GM21447 (cell line): ENCODE results near the gene COX7A1.
"Not testable (repeated sequence)": the region's sequence is repeated elsewhere in the genome, so short reads cannot be mapped to it uniquely, and the experiment has no call there.

Source experiments
- ATAC-seq: cut with Tn5 transposase; IDR thresholded peaks from one replicate; pipeline ENCODE4 v1.9.1; 2021; ENCODE audit not compliant: unreplicated experiment

The COX7A1 gene

DNA sequence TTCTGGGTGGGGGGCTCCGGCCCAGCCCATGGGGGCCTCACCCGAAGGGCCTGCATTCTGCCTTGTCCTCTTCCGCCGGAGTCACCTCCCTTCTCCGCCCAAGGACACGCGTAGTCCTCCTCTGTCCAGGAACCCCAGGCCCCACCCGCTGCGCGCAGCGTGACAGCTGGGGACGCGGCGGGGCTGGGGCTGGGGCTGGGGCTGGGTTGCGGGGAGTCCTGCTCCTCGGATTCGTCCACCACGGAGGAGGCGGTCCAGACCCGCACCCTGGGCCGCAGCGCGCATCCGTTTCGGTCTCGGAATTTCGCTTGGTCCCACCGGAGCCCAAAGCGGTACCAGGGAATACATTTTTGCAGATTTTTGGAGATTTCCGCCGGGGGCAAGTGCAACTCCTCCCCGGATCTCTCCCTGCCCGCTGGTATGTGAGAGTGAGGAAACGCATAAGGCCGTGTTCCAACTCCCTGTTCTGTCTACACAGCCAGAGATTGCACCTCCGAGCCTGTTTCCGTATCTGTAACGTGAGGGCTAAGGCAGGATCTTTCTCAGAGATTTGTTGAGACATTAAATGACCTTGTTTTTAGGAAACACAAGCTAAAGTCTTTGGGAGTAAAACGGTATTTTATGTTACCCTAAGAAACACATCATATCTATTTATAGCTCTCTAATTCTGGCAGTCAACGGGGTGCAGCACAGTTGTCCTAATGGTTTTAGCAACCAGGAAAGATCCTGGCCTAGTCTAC is at the start of gene COX7A1:
COX7A1 (minus strand) TSS at position 96 of the 740 bp plus-strand sequence; CDS start at position 56, 40 bp downstream.
- no peak for ATAC-seq

DNA sequence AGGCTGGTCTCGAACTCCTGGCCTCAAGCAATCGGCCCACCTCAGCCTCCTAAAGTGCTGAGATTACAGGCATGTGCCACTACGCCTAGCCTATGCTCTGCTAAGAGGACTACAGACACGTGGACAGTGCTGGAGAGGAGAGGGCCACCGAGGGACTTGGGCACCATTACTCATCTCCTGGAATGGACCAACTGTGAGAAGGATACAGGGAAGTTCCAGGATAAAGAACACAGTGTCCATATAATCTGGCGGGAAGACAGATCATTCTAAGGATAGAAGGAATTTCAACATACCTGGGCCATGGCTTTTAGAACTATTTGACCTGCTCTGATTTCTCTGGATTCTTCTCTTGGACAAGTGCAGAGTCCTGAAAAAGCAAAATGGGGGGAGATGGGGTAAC is 49.4 kb upstream of the COX7A1 start:
- no peak for ATAC-seq

DNA sequence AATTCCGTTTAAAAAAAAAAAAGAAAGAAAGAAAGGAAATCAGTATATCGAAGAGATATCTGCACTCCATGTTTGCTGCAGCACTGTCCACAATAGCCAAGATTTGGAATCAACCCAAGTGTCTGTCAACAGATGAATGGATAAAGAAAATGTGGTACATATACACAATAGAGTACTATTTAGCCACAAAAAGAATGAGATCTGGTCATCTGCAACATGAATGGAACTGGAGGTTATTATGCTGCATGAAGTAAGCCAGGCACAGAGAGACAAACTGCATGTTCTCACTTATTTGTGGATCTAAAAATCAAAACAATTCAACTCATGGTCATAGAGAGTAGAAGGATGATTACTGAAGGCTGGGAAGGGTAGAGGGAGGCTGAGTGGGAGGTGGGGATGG is 45.9 kb upstream of the COX7A1 start:
- no peak for ATAC-seq

GRCh38 chr19:36196249-36196648 is 44.0 kb upstream of the COX7A1 start:
- no peak for ATAC-seq

DNA sequence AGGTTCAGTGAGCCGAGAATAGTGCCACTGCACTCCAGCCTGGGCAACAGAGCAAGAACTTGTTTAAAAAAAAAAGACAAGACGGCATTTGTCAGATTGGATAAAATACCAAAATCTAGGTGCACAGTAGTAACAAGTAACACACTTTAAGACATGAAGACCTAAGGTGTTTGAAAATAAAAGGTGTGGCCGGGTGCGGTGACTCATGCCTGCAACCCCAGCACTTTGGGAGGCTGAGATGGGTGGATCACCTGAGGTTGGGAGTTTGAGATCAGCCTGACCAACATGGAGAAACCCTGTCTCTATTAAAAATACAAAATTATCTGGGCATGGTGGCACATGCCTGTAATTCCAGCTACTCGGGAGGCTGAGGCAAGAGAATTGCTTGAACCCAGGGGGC is 34.5 kb upstream of the COX7A1 start:
- ATAC-seq, result not testable (repeated sequence)

- no peak for ATAC-seq
Observed at GRCh38 chr19:36183245-36183628, 31.0 kb upstream of the COX7A1 start.

GRCh38 chr19:36182612-36183244 is 30.5 kb upstream of the COX7A1 start:
- ATAC-seq, result no peak

DNA sequence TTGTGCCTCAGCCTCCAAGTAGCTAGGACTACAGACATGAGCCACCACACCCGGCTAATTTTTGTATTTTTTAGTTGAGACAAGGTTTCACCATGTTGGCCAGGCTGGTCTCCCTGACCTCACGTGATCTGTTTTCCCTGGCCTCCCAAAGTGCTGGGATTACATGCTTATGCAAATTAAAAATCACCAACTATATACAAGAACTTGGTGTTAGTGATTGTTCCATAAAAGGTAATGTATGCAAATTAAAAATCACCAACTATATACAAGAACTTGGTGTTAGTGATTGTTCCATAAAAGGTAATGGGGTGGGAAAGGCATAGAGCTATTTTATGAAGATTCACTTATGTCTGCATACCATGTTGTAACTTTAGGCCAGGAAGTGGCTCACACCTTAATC is 26.8 kb upstream of the COX7A1 start:
- not testable (repeated sequence) for ATAC-seq

DNA sequence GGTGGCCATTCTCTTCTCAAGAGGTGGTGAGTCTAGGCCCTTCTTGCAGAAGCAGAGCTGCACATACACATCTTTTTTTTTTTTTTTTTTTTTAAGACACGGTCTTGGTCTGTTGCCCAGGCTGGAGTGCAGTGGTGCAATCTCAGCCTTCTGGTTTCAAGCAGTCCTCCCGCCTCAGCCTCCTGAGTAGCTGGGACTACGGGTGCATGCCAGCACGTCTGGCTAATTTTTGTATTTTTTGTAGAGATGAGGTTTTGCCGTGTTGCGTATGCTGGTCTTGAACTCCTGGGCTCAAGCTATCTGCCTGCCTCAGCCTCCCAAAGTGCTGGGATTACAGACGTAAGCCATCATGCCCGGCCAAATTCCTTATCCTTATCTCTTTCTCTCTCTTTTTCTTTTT is 21.6 kb upstream of the COX7A1 start:
- not testable (repeated sequence) for ATAC-seq

- no peak for ATAC-seq
Observed at GRCh38 chr19:36172852-36173251, 20.6 kb upstream of the COX7A1 start.

- no peak for ATAC-seq
Observed at GRCh38 chr19:36169084-36169760, 17.0 kb upstream of the COX7A1 start.

- ATAC-seq, result no peak
Observed at GRCh38 chr19:36163813-36164212, 11.6 kb upstream of the COX7A1 start.

DNA sequence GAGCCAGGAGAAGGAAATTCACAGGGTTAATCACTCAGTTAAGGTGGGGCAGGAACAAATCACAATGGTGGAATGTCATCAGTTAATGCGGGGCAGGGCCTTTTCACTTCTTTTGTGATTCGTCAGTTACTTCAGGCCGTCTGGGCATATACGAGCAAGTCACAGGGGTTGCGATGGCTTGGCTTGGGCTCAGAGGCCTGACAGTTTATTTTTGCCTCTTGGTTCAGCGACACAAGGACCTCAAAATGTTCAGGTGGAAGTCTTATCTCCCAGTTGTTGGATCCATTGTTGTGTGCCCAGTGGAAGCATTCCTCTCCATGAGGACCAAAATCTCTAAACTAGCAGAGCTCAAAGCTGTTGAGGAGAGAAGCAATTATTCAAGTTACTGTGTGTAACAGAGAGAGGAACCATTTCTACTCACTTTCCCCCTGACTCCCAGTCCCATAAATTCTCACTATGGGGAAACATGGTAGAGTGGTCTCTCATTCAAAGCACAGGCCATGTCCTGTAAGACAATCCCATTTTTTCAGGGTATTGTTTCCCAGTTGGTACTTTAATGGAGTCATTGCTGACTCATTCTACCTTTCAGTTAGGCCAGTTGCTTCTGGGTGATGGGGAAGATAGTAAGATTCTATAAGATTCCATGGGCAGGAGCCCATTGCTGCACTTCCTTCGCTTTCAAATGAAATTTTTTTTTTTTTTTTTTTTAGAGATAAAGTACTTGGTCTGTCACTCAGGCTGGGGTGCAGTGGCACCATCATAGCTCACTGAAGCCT is 8.8 kb upstream of the COX7A1 start:
- ATAC-seq, result no peak

DNA sequence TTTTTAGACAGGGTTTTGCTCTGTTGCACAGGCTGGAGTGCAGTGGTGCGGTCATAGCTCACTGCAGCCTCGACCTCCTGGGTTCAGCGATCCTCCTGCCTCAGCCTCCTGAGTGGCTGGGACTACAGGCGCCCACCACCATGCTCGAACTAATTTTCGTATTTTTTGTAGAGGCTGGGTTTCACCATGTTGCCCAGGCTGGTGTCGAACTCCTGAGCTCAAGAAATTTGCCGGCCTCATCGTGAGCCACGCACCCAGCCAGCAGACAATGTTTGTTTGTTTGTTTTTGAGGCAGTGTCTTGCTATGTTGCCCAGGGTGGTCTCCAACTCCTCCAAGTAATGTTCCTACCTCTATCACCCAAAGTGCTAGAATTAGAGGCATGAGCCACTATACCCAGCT is 879 bp upstream of the COX7A1 start:
- no peak for ATAC-seq

DNA sequence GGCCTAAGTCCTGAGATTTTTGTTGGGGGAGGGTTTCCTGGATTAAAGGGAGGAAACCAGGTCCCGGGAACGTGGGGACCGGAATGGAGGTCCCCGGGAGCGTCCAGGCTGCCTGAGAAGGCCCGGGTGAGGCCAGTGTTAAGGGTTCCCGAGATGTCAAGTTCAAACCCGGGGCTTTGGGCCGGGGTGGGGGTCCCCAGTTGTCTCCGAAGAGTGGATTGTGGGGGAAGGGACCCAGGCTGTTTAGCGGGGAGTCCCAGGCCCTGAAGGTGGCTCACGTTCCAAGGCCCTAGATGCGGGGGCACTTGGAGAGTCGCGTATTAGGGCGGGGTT is 262 bp downstream of the COX7A1 start:
- ATAC-seq, result no peak

DNA sequence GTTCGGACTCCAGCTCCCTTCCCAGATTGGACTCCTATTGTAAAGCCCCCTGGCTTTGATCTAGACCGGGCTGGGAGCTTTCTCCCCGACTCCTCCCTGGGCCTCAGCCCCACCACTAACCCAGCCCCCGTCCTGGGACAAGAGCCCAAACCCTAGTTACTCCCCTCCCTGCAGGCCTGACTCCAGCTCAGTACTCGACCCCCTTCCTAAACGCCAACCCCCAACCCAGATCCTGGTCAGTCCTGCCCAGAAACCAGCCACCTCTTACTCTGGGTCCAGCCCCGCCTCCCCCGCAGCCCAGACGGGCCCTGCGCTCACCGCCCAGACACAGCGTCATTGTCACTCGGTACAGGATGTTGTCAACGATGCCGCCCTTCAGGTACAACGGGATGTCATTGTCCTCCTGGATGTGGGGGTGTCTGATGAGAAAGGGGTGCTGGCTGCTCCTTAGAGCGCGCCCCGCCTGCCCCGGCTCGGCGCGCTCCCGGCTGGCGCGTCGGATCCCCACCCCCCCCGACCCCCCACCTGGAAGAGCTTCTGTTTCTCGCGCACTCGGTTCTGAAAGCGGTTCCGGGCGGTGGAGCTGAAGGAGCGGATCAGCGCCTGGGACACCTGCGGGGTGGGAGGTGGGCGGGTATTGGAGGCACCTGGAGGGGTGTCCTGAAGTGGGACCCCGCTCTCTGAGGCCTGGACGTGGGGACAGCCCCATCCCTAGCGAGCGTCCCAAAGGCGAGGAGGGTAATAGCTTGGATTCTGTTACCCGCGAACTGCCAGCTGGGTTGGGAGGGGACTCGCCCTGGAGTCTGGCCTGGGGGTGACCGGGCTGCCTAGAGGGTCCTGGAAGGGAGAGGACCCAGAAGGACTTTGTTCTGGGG is 866 bp downstream of the COX7A1 start:
- ATAC-seq, result no peak

- no peak for ATAC-seq
Observed at GRCh38 chr19:36150586-36150985, 1.7 kb downstream of the COX7A1 start.

DNA sequence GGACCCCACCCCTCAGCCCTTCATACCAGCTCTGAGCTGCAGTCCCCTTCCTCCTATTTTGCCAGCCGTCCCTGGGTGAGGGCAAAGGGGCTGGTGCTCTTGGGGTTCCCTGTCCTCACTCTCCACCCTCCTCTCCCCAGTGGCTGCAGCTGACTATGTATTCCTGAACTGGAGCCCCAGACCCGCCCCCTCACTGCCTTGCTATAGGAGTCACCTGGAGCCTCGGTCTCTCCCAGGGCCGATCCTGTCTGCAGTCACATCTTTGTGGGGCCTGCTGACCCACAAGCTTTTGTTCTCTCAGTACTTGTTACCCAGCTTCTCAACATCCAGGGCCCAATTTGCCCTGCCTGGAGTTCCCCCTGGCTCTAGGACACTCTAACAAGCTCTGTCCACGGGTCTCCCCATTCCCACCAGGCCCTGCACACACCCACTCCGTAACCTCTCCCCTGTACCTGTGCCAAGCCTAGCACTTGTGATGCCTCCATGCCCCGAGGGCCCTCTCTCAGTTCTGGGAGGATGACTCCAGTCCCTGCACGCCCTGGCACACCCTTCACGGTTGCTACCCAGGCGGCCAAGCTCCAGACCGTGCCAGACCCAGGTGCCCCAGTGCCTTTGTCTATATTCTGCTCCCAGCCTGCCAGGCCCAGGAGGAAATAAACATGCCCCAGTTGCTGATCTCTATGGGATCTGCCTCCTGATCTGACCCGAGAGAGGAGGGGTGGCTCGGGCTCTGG is 2.4 kb downstream of the COX7A1 start:
- no peak for ATAC-seq

DNA sequence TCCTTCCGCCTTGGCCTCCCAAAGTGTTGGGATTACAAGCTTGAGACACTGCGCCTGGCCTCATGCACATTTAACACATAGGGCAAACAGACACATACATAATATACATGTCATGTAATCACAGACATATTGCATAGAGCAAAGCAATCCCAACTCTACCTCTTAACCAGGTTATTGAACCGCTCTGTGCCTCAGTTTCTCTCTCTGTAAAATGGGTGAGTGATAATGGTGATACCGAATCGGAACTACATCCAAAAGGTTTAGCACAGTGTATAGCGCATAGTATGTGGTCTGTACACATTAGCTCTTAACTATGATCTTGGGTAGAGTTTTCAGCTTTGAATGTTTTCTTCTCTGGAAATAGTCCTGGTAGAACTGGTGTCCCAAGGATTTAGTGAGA is 7.6 kb downstream of the COX7A1 start:
- no peak for ATAC-seq

- no peak for ATAC-seq
Observed at GRCh38 chr19:36142496-36142895, 9.8 kb downstream of the COX7A1 start.
